A204.1 (cell line): ENCODE measurements around the gene EML6.
A peak's percentile ranks its signal among the peaks of the same experiment; 100 is the strongest.

ENCODE experiments used
- FAIRE-seq: peaks from 2 replicates; lab custom pipeline; 2012; peaks lifted over from hg19 to GRCh38; lab: Jason Lieb, UNC

EML6 gene

GRCh38 chr2:55006306-55006705, 282.8 kb downstream of the EML6 start:
- FAIRE-seq, result no peak

GRCh38 chr2:55009277-55010060, 286.0 kb downstream of the EML6 start:
- FAIRE-seq, result no peak

- no peak for FAIRE-seq
These were observed 286.7 kb downstream of the EML6 start for GRCh38 chr2:55010149-55010591.

- FAIRE-seq, result no peak
These were observed 287.5 kb downstream of the EML6 start for GRCh38 chr2:55010915-55011314.

- FAIRE-seq, result no peak
These were observed 288.6 kb downstream of the EML6 start for GRCh38 chr2:55011831-55012671.

GRCh38 chr2:55012672-55013484, 289.4 kb downstream of the EML6 start:
- FAIRE-seq, result no peak

GRCh38 chr2:55013936-55014335, 290.5 kb downstream of the EML6 start:
- peak; percentile 82 for FAIRE-seq

GRCh38 chr2:55014962-55015939, 291.8 kb downstream of the EML6 start:
- peak; percentile 93 for FAIRE-seq

- no peak for FAIRE-seq
These were observed 294.0 kb downstream of the EML6 start for GRCh38 chr2:55017428-55017827.

GRCh38 chr2:55017880-55018279, 294.4 kb downstream of the EML6 start:
- FAIRE-seq, result no peak

GRCh38 chr2:55018619-55019018, 295.2 kb downstream of the EML6 start:
- FAIRE-seq, result no peak

- no peak for FAIRE-seq
These were observed 296.2 kb downstream of the EML6 start for GRCh38 chr2:55019526-55020258.
